ENCODE results near the gene RTBDN. TPM values are rescaled to one million over a fixed set of nuclear protein-coding genes. Genes with fewer than 3 reads are reported as not detected.
A peak's percentile ranks its signal among the peaks of the same experiment; 100 is the strongest.

The RTBDN gene
- total and polyA plus RNA-seq, 2 of the 8 experiments (the other 6 are each of a cell fraction or from before 2014, with no cell fraction given) = 4.0 to 4.8 TPM

GRCh38 chr19:12847159-12848139 is 13.1 kb upstream of the RTBDN start (continued):
- TF ChIP-seq POLR2A (IDR thresholded peaks at IDR 0.05; ENCODE audit: control extremely low read depth in 1 of 2, low read depth in 2 of 2, low read length in 2 of 2) = no peak
- no peak for TF ChIP-seq GTF2F1 (IDR thresholded peaks at IDR 0.05; ENCODE audit: borderline replicate concordance, low read depth, low read length)
- TF ChIP-seq SP2 (IDR thresholded peaks at IDR 0.05; ENCODE audit: low read length) = no peak
- no peak for TF ChIP-seq RXRA (IDR thresholded peaks at IDR 0.05; ENCODE audit: insufficient read depth, low read depth, low read length)
- no peak for TF ChIP-seq KDM4A (IDR thresholded peaks at IDR 0.05; ENCODE audit: low read depth, low read length, severe bottlenecking)
- TF ChIP-seq YY1 (IDR thresholded peaks at IDR 0.05; ENCODE audit: low read depth, low read length) = 0 out of 2 replicates have a peak, but pooled peaks have one; percentile 8
- TF ChIP-seq MAFK (IDR thresholded peaks at IDR 0.05; ENCODE audit: low read depth, low read length) = no peak
- no peak for TF ChIP-seq EZH2 (IDR thresholded peaks at IDR 0.05; ENCODE audit: low read depth, low read length, severe bottlenecking)
- TF ChIP-seq NRF1 (IDR thresholded peaks at IDR 0.05; ENCODE audit: low read depth, low read length) = no peak
- no peak for TF ChIP-seq CBX8 (IDR thresholded peaks at IDR 0.05; ENCODE audit: borderline replicate concordance, low read depth, low read length)
- TF ChIP-seq ZNF274 (IDR thresholded peaks at IDR 0.05; ENCODE audit: borderline replicate concordance, extremely low read depth, low read length) = no peak
- no peak for TF ChIP-seq SIRT6 (IDR thresholded peaks at IDR 0.05; ENCODE audit: low read length)
- peak; percentile 31; the same call in 1 of the 2 replicates for TF ChIP-seq GABPA (IDR thresholded peaks at IDR 0.05; ENCODE audit: borderline replicate concordance, insufficient read depth, low read length)
- TF ChIP-seq USF2 (IDR thresholded peaks at IDR 0.05; ENCODE audit: low read length) = peak; percentile 67
- peak; percentile 16 for TF ChIP-seq ASH2L (IDR thresholded peaks at IDR 0.05; ENCODE audit: low read length)

Data from H1 (cell line).